T-helper 22 cell (primary cell): ENCODE data around the gene RNF126.
"Not testable (repeated sequence)": the region's sequence is repeated elsewhere in the genome, so short reads cannot be mapped to it uniquely, and the experiment has no call there.

Source experiments
- DNase-seq: peaks from one replicate; pipeline ENCODE4 v3.0.0-alpha.2; 2020; ENCODE audit warnings: low read depth

RNF126 gene

GRCh38 chr19:628168-628567 is 34.8 kb downstream of the RNF126 start:
- DNase-seq, result no peak

GRCh38 chr19:626566-626965 is 36.4 kb downstream of the RNF126 start:
- DNase-seq, result not testable (repeated sequence)

GRCh38 chr19:625257-625656 is 37.8 kb downstream of the RNF126 start:
- DNase-seq, result no peak

DNA sequence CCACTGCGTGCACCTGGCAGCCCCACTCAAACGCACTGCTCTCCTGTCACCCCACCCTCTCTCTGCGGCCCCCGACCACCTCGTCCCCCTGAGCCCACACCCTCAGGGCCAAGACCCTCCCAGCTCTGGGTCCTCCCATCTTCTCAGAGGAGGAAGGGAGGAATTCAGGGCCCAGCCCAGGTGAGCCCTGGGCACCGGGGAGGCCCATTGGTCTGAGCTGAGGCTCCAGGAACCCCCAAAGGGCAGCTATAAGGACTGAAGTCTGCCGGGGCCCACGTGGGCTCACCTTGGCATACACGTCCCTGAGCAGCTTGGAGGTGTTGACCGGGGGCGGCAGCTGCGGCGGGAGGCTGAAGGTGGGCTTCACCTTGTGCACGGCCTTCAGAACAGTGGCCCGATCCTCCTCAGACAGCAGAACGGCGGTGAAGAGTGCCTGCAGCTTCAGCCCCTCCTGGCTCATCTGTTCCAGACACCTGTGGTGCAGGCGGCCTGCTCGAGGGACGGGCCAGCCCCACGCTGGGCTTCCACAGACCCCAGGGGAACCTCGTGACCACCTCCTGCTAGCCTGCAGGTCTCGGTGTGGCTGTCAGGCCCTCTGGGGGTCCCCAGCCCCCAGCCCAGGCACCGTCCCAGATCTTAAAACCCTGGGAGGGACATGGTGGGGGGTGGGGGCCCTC is 38.4 kb downstream of the RNF126 start:
- no peak for DNase-seq

GRCh38 chr19:623974-624373 is 39.0 kb downstream of the RNF126 start:
- DNase-seq, result no peak

DNA sequence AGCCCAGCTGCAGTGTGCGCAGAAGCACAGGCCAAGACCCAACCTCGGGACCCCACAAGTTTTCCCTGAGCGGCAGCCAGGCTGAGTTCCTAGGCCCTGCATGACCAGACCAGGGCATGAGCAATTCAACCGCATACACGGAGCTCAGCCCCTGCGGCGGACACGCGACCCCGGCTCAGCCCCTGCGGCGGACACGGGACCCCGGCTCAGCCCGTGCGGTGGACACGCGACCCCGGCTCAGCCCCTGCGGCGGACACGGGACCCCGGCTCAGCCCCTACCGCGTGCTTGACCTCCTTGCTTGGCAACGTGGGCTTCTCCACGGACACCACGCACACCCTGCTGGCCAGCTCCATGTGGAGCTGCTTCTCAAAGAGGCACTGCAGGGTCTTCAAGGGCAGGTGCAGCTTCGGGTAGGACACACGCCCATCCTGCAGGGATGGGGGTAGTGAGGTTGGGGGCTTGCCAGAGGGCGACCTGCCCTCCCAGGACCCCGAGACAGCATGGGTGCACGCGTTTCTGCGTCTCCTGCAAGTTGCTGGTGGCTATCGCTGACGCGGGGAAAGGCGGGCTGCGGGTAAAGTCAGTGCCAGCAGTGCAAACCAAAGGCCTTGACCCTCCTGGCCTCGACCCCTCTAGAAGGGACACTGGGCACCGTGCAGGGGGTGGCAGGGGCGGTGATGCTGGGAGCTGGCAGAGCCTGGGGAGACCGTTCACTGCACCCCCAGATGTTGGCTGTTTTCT is 39.7 kb downstream of the RNF126 start:
- DNase-seq, result no peak

GRCh38 chr19:622666-623065 is 40.3 kb downstream of the RNF126 start:
- no peak for DNase-seq

DNA sequence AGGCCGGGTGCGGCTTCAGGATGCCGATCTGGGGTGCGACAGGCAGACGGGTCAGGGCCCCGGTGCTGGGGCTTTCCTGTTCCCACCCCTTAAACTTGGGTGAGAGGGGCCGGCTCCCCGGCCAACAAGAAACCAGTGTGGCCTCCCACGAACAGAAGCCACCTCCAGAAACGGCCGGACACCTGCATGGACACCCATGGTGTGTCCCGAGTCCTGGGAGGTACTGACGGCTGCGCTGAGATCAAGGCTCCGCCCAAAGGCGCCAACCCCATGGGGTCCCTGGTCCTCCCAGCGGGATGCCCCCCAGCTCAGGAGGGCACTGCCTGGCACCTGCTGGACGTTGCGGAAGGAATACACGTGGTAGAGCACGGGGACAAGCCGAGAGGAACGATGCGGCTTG is 41.2 kb downstream of the RNF126 start:
- no peak for DNase-seq

DNA sequence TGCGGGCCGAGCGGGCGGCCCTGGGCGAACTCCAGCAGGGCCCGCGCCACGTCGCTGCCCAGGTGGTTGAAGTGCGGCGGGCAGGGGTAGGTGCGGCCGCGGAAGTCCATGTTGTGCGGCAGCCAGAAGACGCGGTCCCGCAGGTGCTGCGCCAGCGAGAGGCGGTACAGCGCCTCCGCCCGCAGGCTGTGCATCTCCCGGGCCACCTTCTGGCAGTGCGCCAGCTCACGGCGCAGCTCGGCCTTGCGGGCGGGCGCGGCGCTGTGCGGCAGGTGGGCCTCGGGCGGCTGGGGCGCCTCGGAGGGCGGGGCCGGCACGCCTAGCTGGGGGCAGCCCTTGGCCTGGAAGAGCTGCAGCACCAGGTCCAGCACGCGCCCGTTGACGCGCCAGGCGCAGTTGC is 41.8 kb downstream of the RNF126 start:
- not testable (repeated sequence) for DNase-seq

GRCh38 chr19:620166-620862 is 42.7 kb downstream of the RNF126 start:
- no peak for DNase-seq

DNA sequence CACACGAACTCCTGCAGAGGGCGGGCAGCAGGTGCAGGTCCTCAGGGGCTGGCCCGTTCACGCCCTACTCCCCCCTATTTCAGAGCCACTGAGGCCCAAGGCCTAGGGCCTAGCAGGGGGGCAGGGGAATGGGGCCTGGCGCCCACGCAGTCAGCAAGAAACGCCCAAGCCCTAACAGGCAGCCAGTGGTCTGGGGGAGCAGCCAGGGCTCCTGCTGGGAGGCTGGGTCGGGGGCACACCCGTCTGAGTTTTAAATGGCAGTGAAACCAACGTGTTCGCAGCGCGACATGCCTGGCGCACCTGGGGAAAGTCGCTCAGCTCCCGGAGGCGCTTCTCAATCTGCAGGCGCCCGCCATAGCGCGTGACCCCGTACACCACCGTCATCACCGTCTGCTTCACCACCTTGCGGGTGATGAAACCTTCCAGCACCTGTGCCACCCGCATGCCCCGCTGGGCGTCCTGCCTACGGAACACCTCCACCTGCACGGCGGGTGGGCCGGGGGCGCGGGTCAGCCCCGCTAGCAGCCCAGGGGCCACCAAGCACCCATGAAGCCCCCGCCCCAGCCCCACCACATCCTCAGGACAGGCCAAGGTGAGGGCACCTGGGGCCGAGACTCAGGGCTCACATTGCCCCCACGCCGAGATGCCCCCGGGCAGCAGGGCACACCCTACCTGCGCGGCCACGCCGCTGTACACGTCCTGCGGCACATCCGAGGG is 43.6 kb downstream of the RNF126 start:
- no peak for DNase-seq

DNA sequence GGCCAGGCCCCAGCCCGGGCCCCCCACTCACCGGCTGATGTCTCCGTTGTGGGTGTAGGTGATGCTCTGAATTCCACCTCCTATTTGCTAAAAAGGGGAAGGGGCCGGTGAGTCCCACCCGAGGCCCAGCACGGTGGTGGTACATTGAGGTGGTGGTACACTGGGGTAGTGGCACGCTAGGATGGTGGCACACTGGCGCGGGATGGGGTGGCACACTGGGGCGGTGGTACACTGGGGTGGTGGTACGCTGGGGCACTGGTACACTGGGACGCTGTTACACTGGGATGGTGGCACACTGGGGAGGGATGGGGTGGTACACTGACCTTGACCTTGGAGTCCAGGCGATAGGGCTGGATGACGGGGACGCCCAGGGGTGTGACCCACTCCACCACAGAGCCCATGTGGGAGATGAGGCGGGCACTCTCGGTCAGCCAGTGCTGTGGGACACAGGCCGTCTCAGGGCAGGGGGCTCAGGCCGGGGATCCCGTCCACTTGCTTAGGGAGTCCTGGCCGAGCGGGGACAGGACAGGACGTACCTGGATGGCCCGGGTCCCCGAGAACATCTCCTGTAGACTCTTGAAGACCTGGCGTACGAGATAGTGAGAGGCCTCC is 44.2 kb downstream of the RNF126 start:
- no peak for DNase-seq

DNA sequence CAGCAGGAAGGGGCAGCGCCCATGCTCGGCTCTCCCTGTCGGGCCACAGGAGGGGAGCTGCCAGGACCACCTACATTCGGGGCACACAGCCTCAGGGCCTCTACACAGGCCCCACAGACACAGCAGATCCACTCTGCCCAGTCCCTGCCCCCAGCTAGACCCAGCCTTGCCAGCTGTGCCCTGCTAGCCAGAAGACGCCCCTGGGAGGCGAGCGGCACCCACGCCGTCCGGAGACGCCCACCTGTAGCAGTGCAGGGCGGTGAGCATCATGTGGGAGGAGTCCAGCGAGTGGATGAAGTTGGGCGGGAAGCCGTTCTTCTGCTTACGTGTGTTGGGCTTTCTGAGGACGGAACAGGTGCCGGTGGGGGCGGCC is 44.8 kb downstream of the RNF126 start:
- no peak for DNase-seq

DNA sequence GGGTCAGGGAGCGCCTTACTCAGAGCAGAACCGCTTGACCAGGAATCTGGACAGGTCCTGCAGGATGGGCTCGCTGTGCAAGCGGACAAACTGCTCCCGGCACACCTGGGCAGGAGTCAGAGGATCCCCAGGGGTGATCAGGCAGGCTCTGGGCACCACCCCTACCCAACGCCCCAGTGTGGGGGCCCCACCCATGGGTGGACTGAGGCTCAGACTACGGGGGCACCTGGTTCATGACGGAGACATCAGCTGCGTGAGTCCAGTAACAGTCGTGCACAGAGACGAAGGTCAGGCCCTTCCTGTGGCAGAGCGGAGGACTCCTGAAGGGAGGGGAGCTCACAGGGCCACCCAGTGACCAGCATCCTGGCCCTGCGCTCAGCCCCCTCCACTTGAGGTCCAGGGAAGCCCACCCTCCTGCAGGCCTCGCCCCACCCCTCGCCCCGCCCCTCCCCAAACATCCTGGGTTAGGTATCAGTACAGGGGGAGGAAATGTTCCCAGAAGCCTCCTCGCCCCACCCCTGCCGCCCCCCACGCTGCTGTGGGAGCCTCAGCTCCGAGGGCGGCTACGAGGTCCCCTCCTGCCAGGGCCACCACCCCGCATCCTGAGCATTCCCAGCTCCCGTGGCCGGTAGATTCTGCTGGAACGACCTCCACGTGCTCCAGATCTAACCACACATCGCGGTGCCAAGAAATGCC is 45.3 kb downstream of the RNF126 start:
- DNase-seq, result no peak

GRCh38 chr19:616747-617526 is 46.1 kb downstream of the RNF126 start:
- no peak for DNase-seq

- DNase-seq, result no peak
Measured at GRCh38 chr19:616062-616700, 46.8 kb downstream of the RNF126 start.

GRCh38 chr19:615619-616018 is 47.4 kb downstream of the RNF126 start:
- DNase-seq, result no peak

DNA sequence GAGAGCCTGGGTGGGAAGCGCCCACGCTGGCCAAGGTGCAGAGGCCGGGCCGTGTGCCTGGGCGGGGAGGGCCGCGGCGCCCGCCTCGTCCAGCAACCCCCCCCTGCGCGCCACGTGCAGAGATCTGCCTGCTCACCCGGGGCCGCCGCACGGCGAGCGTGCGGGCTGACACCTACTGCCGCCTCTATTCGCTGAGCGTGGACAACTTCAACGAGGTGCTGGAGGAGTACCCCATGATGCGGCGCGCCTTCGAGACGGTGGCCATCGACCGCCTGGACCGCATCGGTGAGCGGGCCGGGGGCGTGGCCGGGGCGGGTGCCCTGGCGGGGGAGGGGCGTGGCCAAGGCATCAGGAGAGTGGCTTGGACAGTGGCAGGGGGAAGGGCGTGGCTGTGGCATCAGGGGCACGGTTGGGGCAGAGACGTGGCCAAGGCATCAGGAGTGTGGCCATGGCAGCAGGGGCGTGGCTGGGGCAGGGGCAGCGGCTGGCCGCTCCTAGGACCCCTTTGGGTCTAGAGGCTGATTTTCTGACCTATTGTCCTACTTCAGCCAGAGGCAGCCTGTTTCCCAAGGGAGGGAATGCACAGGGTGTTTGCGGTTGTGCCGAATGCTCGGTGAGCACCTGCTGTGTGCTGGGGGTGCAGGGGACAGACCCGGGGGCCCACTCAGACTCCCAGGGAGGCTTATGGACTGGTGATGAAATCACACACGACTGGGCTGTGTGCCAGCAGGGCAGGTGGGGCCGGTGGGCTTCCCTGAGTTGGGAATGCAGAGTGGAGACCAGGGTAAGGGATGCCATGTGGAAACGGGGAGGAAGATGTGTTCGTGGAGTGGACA is 49.1 kb downstream of the RNF126 start:
- no peak for DNase-seq

- DNase-seq, result no peak
Measured at GRCh38 chr19:612941-613340, 50.1 kb downstream of the RNF126 start.
